CD8-positive, alpha-beta memory T cell (primary cell): Measurements from ENCODE around the gene LHX8. TPM values are rescaled to one million over a fixed set of nuclear protein-coding genes. Genes with fewer than 3 reads are reported as not detected.

Experiments
- CTCF ChIA-PET: fragments of 350-600 bp; sonication (Branson Sonifier 250); formaldehyde crosslinking; loops from one replicate; lab custom pipeline; 2021; ENCODE audit warnings: antibody characterized with exemption; lab: Charles Lee
- POLR2A ChIA-PET: fragments of 350-600 bp; sonication (Branson Sonifier 250); formaldehyde crosslinking; loops from one replicate; lab custom pipeline; 2021; ENCODE audit warnings: antibody characterized with exemption; lab: Charles Lee
- DNase-seq, 5 donors: peaks; one replicate each; pipeline versions ENCODE4 v3.0.0 to v3.0.0-alpha.2; 2020 to 2022; ENCODE audit warnings: mixed read lengths in 1 of 5
- H3K27ac ChIP-seq: one replicate; pipeline ENCODE4 v1.7.0; 2013; ENCODE audit warnings: low read depth, mild to moderate bottlenecking, low read length, moderate library complexity
- H3K27me3 ChIP-seq: 2 replicates; pipeline ENCODE4 v1.7.0; 2013; ENCODE audit warnings: low read length, mild to moderate bottlenecking; ENCODE audit not compliant: insufficient read depth, poor library complexity, severe bottlenecking
- H3K36me3 ChIP-seq: 2 replicates; pipeline ENCODE4 v1.7.0; 2013; ENCODE audit warnings: mild to moderate bottlenecking, low read length, moderate library complexity; ENCODE audit not compliant: insufficient read depth
- H3K4me1 ChIP-seq: 2 replicates; pipeline ENCODE4 v1.7.0; 2013; ENCODE audit warnings: mild to moderate bottlenecking, low read length, moderate library complexity; ENCODE audit not compliant: insufficient read depth
- H3K4me3 ChIP-seq: 2 replicates; pipeline ENCODE4 v1.7.0; 2013; ENCODE audit warnings: mild to moderate bottlenecking, low read length
- H3K9me3 ChIP-seq: 2 replicates; pipeline ENCODE4 v1.7.0; 2013; ENCODE audit warnings: mild to moderate bottlenecking, low read length
- H3K27ac Mint-ChIP-seq, 8 donors: one replicate each; pipeline ENCODE4 v1.8.0; 2020 to 2021; ENCODE audit warnings: mixed read lengths in 8 of 8, mild to moderate bottlenecking in 6 of 8, inconsistent platforms in 3 of 8, moderate library complexity in 3 of 8
- H3K27me3 Mint-ChIP-seq, 2 donors: one replicate each; pipeline ENCODE4 v1.8.0; 2020 to 2021; ENCODE audit warnings: mixed read lengths in 2 of 2, mild to moderate bottlenecking in 1 of 2, moderate library complexity in 1 of 2
- H3K36me3 Mint-ChIP-seq, 3 donors: one replicate each; pipeline ENCODE4 v1.8.0; 2020 to 2021; ENCODE audit warnings: mixed read lengths in 3 of 3, inconsistent platforms in 1 of 3, mild to moderate bottlenecking in 1 of 3
- H3K4me1 Mint-ChIP-seq, 3 donors: one replicate each; pipeline ENCODE4 v1.8.0; 2020 to 2021; ENCODE audit warnings: mixed read lengths in 3 of 3, inconsistent platforms in 1 of 3, mild to moderate bottlenecking in 1 of 3
- H3K4me3 Mint-ChIP-seq, 7 donors: one replicate each; pipeline ENCODE4 v1.8.0; 2020 to 2021; ENCODE audit warnings: mixed read lengths in 7 of 7, mild to moderate bottlenecking in 6 of 7, moderate library complexity in 4 of 7, inconsistent platforms in 2 of 7
- H3K9me3 Mint-ChIP-seq, 5 donors: one replicate each; pipeline ENCODE4 v1.8.0; 2020 to 2022; ENCODE audit warnings: mixed read lengths in 5 of 5, mild to moderate bottlenecking in 3 of 5, moderate library complexity in 2 of 5, inconsistent platforms in 1 of 5
- polyA plus RNA-seq: library from polyadenylated mRNA; unstranded; fragments of 300-500 nt; fragmentation: Illumina TruSeq; gene quantifications from one replicate; pipeline ENCODE4 v1.2.3, GENCODE V29; 2021
- total RNA-seq, 2 experiments: library from RNA; stranded (reverse); gene quantifications; one replicate each; pipeline ENCODE4 v1.2.3, GENCODE V29; 2021

The LHX8 gene
- total and polyA plus RNA-seq, 3 experiments from 2014 or later = not detected

DNA sequence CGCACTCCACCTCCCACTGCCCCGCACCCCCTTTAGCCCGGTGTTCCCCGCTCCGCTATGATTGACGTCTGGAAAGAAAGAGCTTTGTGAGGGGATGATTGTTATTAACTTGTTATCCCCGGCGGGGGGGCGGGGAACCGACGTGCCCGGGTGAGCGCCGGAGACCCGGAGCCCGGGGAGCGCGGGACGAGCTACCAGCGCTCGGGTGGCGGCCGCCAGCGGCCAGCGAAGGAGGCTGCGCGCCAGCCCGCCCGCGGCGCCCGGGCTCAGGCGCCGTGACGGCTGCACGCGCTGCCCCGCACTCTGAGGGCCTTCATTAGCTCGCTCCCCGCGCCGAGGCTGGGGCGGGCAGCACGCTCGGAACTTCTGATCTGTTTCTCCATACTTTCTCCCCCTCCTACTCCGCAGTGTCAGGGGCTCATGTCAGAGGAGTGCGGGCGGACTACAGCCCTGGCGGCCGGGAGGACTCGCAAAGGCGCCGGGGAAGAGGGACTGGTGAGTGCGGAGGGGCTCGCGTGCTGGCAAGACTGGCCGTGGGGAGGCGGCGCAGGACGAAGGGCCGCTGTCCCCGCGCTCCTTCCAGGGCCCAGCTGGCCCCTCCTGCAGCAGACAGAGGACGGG, 2.1 kb downstream of the LHX8 start:
- Histone ChIP-seq H3K36me3 (no peaks in the 10 kb centered on the region), H3K27me3 (peaks cover 18% of the 10 kb centered on the region), H3K9me3 (no peaks in the 10 kb centered on the region), H3K4me3 (no peak overlapping the region), H3K4me1 (no peaks in the 10 kb centered on the region), H3K27ac (no peak overlapping the region)
- DNase-seq = no peak
- Mint-ChIP-seq H3K9me3 (peaks cover 4 to 36% (median 14%) of the 10 kb centered on the region in 5 donors), H3K27me3 (peaks cover 55 to 73% of the 10 kb centered on the region in 2 donors), H3K36me3 (peaks cover 0 to 3% (median 0%) of the 10 kb centered on the region in 3 donors), H3K27ac (no peak overlapping the region), H3K4me1 (peaks cover 1 to 5% (median 5%) of the 10 kb centered on the region in 3 donors), H3K4me3 (no peak overlapping the region)
- ChIA-PET POLR2A (no interaction called here), CTCF (no interaction called here)

DNA sequence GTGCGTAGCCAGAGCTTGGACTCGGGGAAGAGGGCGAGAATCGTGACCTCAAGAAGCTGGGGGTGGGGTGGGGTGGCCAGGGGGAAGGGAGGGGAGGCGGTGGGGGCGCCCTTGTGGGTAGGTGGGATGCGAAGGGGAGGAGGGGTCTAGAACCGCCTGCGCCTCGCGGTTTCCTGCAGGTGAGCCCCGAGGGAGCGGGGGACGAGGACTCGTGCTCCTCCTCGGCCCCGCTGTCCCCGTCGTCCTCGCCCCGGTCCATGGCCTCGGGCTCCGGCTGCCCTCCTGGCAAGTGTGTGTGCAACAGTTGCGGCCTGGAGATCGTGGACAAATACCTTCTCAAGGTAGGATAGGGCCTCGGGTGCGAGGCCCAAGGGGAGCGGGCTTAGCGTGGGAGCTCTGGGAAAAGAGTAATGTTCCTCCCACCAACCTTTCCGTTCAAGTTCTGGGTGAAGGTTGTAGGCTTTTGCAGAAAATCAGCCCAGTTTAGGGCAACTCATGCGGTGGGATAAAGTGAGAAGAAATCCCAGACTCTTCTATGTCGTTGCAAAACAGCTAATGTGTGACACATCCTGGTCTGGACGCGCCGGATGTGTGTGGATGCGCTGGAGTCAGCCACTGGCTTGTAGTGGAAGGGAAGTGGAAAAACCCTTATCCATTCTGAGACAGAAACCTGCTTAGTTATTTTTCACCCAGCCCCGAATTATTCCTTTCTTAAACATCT, 2.9 kb downstream of the LHX8 start:
- Histone ChIP-seq H3K36me3 (no peaks in the 10 kb centered on the region), H3K27ac (no peak overlapping the region), H3K4me1 (no peaks in the 10 kb centered on the region), H3K27me3 (peaks cover 18% of the 10 kb centered on the region), H3K9me3 (no peaks in the 10 kb centered on the region), H3K4me3 (no peak overlapping the region)
- Mint-ChIP-seq H3K36me3 (peaks cover 0 to 3% (median 0%) of the 10 kb centered on the region in 3 donors), H3K9me3 (peaks cover 4 to 33% (median 13%) of the 10 kb centered on the region in 5 donors), H3K27me3 (peaks cover 47 to 65% of the 10 kb centered on the region in 2 donors), H3K4me1 (peaks cover 1 to 5% (median 5%) of the 10 kb centered on the region in 3 donors), H3K27ac (no peak overlapping the region), H3K4me3 (peak overlapping the region in 1 of 7 donors; percentile 36)
- no peak for DNase-seq
- ChIA-PET CTCF (no interaction called here), POLR2A (no interaction called here)

- no peaks in the 10 kb centered on the region for H3K36me3 Mint-ChIP-seq
- peaks cover 0 to 13% (median 3%) of the 10 kb centered on the region in 5 donors for H3K9me3 Mint-ChIP-seq
- ChIA-PET POLR2A (no interaction called here), CTCF (no interaction called here)
- Histone ChIP-seq H3K9me3 (no peaks in the 10 kb centered on the region), H3K4me3 (no peak overlapping the region), H3K36me3 (no peaks in the 10 kb centered on the region), H3K27me3 (no peaks in the 10 kb centered on the region), H3K27ac (no peak overlapping the region), H3K4me1 (no peaks in the 10 kb centered on the region)
- DNase-seq = no peak
- H3K27ac Mint-ChIP-seq = no peak overlapping the region
- H3K4me1 Mint-ChIP-seq = no peaks in the 10 kb centered on the region
- no peak overlapping the region for H3K4me3 Mint-ChIP-seq
- no peaks in the 10 kb centered on the region for H3K27me3 Mint-ChIP-seq
Measured at GRCh38 chr1:75152092-75152491, 17.9 kb downstream of the LHX8 start.

DNA sequence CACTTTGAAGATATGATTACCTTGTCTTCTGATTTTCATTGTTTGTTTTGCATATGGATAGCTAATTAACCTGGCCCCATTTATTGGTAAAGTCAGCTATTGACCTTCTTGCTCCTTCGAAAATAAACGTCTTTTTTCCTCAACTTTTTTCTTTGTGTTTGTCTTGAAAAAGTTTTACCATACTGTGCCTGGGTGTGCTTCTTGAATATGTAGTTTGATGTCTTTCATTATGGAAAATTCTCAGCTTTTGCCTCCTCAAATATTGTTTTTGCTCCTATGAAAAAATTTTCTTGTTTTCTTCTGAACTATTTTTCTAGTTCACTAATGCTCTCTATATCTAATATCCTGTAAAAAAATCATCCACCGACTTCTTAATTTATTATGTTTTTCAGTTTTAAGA, 25.0 kb downstream of the LHX8 start:
- CTCF ChIA-PET = no interaction called here
- Mint-ChIP-seq H3K36me3 (no peaks in the 10 kb centered on the region), H3K4me1 (no peaks in the 10 kb centered on the region), H3K9me3 (peaks cover 0 to 4% (median 0%) of the 10 kb centered on the region in 5 donors), H3K4me3 (no peak overlapping the region), H3K27me3 (no peaks in the 10 kb centered on the region), H3K27ac (no peak overlapping the region)
- H3K4me3 ChIP-seq = no peak overlapping the region
- H3K4me1 ChIP-seq = no peaks in the 10 kb centered on the region
- DNase-seq = no peak
- H3K9me3 ChIP-seq = no peaks in the 10 kb centered on the region
- H3K27ac ChIP-seq = no peak overlapping the region
- H3K27me3 ChIP-seq = no peaks in the 10 kb centered on the region
- no peaks in the 10 kb centered on the region for H3K36me3 ChIP-seq
- POLR2A ChIA-PET = no interaction called here

- H3K9me3 Mint-ChIP-seq = peaks cover 0 to 7% (median 2%) of the 10 kb centered on the region in 5 donors
- Histone ChIP-seq H3K9me3 (no peaks in the 10 kb centered on the region), H3K27me3 (no peaks in the 10 kb centered on the region), H3K36me3 (no peaks in the 10 kb centered on the region), H3K27ac (no peak overlapping the region), H3K4me3 (no peak overlapping the region), H3K4me1 (no peaks in the 10 kb centered on the region)
- ChIA-PET POLR2A (no interaction called here), CTCF (no interaction called here)
- no peak overlapping the region for H3K4me3 Mint-ChIP-seq
- no peaks in the 10 kb centered on the region for H3K36me3 Mint-ChIP-seq
- no peaks in the 10 kb centered on the region for H3K4me1 Mint-ChIP-seq
- no peak for DNase-seq
- H3K27ac Mint-ChIP-seq = no peak overlapping the region
- no peaks in the 10 kb centered on the region for H3K27me3 Mint-ChIP-seq
Measured at GRCh38 chr1:75165264-75165663, 31.1 kb downstream of the LHX8 start.

- Mint-ChIP-seq H3K36me3 (no peaks in the 10 kb centered on the region), H3K27me3 (no peaks in the 10 kb centered on the region), H3K4me1 (no peaks in the 10 kb centered on the region), H3K4me3 (no peak overlapping the region), H3K27ac (peak overlapping the region in 1 of 8 donors; percentile 29), H3K9me3 (peaks cover 0 to 7% (median 2%) of the 10 kb centered on the region in 5 donors)
- ChIA-PET POLR2A (no interaction called here), CTCF (no interaction called here)
- Histone ChIP-seq H3K27ac (no peak overlapping the region), H3K4me1 (no peaks in the 10 kb centered on the region), H3K9me3 (no peaks in the 10 kb centered on the region), H3K4me3 (no peak overlapping the region), H3K36me3 (no peaks in the 10 kb centered on the region), H3K27me3 (no peaks in the 10 kb centered on the region)
- no peak for DNase-seq
Measured at GRCh38 chr1:75166821-75167220, 32.6 kb downstream of the LHX8 start.

DNA sequence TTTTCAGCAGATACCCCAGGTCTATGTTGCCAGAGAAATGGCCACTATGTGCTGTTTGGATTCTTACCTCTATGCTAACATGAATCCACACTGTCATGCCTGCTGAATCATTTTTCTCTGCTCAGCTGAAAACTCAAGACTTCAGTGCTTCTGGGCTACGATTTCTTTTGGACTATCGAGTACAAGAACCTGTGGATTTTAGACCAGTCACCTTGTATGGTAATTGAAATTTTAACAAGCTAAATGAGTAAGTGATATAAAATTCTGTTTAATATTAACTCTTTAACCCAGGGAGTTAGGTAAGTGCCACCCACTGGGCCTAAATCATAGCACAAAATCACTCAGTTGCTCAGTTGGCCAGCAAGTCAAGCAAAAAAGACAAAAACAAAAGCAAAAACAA, 35.8 kb downstream of the LHX8 start:
- Histone ChIP-seq H3K36me3 (no peaks in the 10 kb centered on the region), H3K4me1 (no peaks in the 10 kb centered on the region), H3K27ac (no peak overlapping the region), H3K4me3 (no peak overlapping the region), H3K27me3 (no peaks in the 10 kb centered on the region), H3K9me3 (no peaks in the 10 kb centered on the region)
- Mint-ChIP-seq H3K4me1 (no peaks in the 10 kb centered on the region), H3K9me3 (peaks cover 0 to 9% (median 2%) of the 10 kb centered on the region in 5 donors), H3K4me3 (no peak overlapping the region), H3K27me3 (no peaks in the 10 kb centered on the region), H3K36me3 (no peaks in the 10 kb centered on the region), H3K27ac (no peak overlapping the region)
- no peak for DNase-seq
- CTCF ChIA-PET = no interaction called here
- POLR2A ChIA-PET = no interaction called here

DNA sequence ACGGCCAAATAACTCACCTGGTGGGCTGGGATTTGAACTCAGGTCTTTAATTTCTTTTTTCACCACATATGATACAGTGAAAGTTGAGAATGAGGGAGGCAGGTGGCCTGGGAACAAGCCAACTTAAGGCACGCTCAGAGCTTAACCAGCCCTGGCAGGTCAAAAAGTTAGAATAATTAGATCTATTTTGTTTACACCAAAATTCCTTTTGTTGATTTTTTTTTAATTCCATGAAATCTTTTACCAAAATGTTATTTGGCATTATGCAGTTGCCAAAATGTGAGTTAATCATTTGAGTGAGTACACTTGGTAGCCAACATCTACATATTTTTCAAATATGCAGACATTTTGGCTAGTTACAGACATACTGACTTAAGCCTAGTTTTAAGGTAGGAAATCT, 36.8 kb downstream of the LHX8 start:
- ChIA-PET CTCF (no interaction called here), POLR2A (no interaction called here)
- Mint-ChIP-seq H3K27ac (no peak overlapping the region), H3K36me3 (no peaks in the 10 kb centered on the region), H3K4me3 (no peak overlapping the region), H3K27me3 (no peaks in the 10 kb centered on the region), H3K9me3 (peaks cover 0 to 11% (median 4%) of the 10 kb centered on the region in 5 donors), H3K4me1 (no peaks in the 10 kb centered on the region)
- H3K9me3 ChIP-seq = no peaks in the 10 kb centered on the region
- no peak overlapping the region for H3K4me3 ChIP-seq
- DNase-seq = no peak
- H3K27me3 ChIP-seq = no peaks in the 10 kb centered on the region
- H3K4me1 ChIP-seq = no peaks in the 10 kb centered on the region
- H3K27ac ChIP-seq = no peak overlapping the region
- H3K36me3 ChIP-seq = no peaks in the 10 kb centered on the region
